HG03280 (cell line): ENCODE measurements around the gene DTD2.

Experiments used
- ATAC-seq: cut with Tn5 transposase; IDR thresholded peaks from one replicate; pipeline ENCODE4 v1.9.1; 2021; ENCODE audit warnings: mild to moderate bottlenecking, moderate library complexity; ENCODE audit not compliant: unreplicated experiment

Gene DTD2

DNA sequence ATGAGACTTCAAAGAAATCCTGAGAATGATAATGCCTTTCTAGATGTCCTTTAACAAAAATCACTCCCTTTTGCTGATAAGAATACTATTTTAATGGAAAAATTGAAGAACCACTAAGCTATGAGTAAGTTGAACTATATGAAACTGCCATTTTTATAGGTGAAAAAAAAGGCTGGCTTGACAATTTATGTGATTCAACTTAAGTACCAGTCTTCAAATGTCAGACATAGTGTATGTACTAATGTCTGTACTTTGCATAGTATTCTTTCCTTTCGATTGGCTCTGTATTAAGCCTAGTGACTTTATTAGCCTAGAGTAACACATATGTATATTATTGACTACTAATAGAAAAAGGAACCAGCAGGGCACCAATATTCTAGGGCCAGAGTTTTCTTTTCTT is 48.9 kb downstream of the DTD2 start:
- ATAC-seq, result no peak

DNA sequence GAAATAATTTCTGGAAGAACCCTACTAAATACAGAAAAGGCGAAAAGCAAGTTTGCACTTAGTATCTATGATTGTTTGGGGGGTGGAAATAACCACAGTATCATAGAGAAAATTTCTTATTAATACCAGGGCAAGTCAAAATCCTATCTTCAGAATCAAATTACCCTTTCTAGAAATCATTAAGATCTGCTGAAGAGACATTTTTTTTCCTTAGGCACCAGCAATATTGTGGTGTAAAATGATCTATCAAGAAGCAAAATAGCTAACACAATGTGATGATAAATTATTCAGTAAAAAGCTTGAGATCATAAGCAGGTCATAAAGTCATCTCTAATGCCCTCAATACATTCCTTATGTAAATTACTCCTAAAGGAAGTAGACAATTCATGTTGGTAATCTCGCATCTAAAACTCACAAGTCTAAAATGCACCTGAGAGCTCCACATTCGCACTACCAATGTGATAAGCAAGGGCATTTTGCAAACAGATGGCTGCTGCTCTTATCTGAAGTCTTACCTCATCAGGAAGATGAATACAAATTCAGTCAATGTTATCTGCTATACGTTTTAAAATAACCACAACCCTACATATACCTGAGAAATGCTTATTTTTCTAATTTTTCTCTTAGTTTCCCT is 51.6 kb downstream of the DTD2 start:
- no peak for ATAC-seq

DNA sequence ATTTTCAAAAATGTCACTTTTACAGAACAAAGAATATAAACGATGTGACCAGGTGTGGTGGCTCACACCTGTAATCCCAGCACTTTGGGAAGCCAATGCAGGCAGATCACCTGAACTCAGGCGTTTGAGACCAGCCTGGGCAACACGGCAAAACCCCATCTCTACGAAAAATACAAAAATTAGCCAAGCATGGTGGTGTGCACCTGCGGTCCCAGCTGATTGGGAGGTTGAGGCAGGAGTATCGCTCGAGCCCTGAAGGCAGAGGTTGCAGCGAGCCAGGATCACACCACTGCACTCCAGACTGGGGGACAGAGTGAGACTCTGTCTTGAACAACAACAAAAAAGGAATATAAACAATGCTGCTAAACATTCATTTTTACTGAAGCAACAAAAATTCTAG is 52.2 kb downstream of the DTD2 start:
- no peak for ATAC-seq

DNA sequence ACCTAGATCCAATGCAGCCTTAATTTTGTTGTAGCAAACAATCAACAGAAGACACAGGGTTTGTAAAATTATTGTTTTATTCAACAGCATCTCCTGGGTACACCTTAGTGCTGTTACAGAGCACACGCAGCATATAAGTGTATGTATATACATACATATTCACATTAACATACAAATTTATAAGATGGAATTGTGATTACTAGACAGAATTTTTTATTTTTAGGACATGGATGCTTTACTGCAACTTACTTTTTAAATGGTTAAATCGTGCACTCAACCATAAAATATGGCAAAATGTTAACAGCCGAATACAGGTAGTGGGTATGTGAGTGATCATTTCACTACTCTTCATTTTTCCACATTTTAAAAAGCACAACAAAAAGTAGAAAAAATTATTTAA is 53.6 kb downstream of the DTD2 start:
- no peak for ATAC-seq

DNA sequence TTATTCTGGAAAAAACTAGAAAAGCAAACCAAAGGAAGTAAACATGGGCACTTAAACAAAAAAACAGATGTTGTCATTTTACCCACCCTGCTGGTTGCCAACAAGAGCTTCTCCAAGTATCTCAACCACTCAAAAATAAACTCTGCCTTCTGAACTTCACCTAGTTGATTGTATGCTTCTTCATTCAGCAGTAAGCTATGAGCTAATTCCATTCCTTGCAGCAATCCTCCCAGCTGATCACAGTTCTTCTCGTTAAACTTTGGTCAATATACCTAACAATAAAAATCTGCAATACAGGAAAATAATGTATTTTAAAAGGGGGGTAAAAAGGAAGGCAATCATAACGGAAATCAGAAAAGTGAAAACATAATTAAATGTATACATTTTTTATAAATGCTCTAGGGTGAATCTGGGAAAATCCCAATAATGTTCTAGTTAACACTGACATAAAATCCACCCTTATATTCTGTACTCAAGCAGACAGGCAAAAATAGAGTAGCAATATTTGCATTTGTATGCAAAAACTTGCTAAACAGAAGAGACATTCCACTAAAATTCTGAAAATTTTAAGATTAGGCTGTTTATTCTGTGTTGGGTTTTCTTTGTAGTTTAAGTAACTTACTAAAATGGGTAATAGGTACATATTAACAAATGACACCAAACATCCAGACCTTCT is 54.4 kb downstream of the DTD2 start:
- no peak for ATAC-seq

DNA sequence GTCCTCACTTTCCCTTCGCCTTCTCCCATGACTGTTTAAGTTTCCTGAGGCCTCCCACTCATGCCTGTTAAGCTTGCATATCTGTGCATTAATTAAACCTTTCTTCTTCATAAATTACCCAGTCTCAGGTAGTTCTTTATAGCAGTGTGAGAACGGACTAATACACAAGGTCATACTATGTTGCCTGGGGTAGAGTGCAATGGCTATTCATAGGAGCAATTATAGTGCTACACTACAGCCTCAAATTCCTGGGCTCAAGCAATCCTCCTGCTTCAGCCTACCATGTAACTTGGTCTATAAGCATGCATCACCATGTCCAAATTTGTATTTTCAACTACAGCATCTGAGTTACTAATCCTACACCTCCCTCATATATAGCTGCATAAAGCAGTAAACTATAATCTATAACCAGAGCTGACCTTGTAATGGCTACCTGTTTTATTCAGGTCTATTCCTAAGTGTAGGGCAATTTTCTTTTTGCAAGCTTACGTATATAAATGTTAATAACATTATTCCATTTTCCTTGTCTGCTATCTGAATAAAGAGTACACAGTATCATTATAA is 55.9 kb downstream of the DTD2 start:
- ATAC-seq, result no peak

DNA sequence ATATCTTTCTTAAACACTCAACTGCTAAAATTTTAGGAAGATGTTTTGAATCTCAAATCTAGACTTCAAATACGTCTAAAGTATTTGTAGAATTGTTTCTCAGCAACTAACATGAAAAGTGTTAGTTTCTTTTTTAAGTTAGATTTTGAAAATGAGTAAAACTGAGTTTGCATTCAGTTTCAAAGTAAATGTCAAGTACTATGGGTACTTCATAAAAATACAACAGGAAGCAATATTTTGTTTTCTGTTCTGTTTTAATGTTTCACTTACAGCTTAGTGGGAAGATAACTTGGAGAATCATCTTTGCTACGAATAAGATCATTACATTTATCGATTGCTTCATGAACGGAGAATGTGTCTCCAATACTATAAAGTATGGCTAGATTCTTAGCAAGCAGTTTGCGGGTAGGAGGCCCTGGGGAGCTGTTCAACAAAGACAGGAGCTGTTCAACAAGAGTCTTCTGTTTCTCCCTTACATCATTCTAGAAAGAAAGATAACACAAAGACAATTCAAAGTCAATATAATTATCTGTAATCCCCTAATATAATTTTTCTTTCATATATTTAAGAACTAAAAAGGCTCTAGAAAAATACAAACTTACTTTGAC is 57.2 kb downstream of the DTD2 start:
- ATAC-seq, result no peak
